Endothelial cell of umbilical vein (primary cell): ENCODE results near the gene HES6. TPM values are rescaled to one million over a fixed set of nuclear protein-coding genes. Genes with fewer than 3 reads are reported as not detected.

Source experiments
- BruUV-seq: library from RNA; stranded (reverse); fragments of 400-500 nt; replicated peaks from 2 replicates; lab custom pipeline; 2021; lab: Mats Ljungman, UMichigan
- CTCF ChIA-PET: fragments of 300-600, 350-600 bp; sonication (Branson Sonifier 250); formaldehyde crosslinking; loops from one replicate; lab custom pipeline; 2021; ENCODE audit warnings: antibody characterized with exemption, inconsistent platforms; lab: Charles Lee
- POLR2A ChIA-PET: fragments of 300-600, 350-600 bp; sonication (Branson Sonifier 250); formaldehyde crosslinking; loops from one replicate; lab custom pipeline; 2021; ENCODE audit warnings: antibody characterized with exemption, inconsistent platforms; lab: Charles Lee
- DNase-seq: peaks from one replicate; pipeline ENCODE4 v3.0.0-alpha.2; 2011; ENCODE audit warnings: low read depth, low spot score
- FAIRE-seq: peaks from 2 replicates; lab custom pipeline; 2011; peaks lifted over from hg19 to GRCh38; lab: Jason Lieb, UNC
- H2AFZ ChIP-seq: 2 replicates; pipeline ENCODE4 v1.6.0; 2012; ENCODE audit warnings: low read depth, low read length, control low read depth, inconsistent platforms
- H3K27ac ChIP-seq: 2 replicates; pipeline ENCODE4 v1.5.1; 2011; ENCODE audit warnings: low read depth, mild to moderate bottlenecking, control low read depth, low read length, moderate library complexity; ENCODE audit not compliant: insufficient read depth
- H3K27me3 ChIP-seq, 2 experiments: 2 replicates each; pipeline versions ENCODE4 v1.6.0 to v1.6.1; 2011; ENCODE audit warnings: low read length in 2 of 2, mixed read lengths in 1 of 2; ENCODE audit not compliant: control insufficient read depth in 2 of 2, insufficient read depth in 2 of 2
- H3K36me3 ChIP-seq, 2 experiments: 2 replicates in 1 of 2; 3 replicates in 1 of 2; pipeline ENCODE4 v1.5.1; 2011; ENCODE audit warnings: low read length in 2 of 2, mild to moderate bottlenecking in 1 of 2, moderate library complexity in 1 of 2; ENCODE audit not compliant: control insufficient read depth in 2 of 2, insufficient read depth in 2 of 2; ENCODE audit errors: extremely low read depth in 1 of 2
- H3K4me1 ChIP-seq: 3 replicates; pipeline ENCODE4 v1.5.1; 2011; ENCODE audit warnings: mild to moderate bottlenecking, low read length; ENCODE audit not compliant: control insufficient read depth, insufficient read depth; ENCODE audit errors: extremely low read depth
- H3K4me2 ChIP-seq: 2 replicates; pipeline ENCODE4 v1.6.1; 2011; ENCODE audit warnings: low read length, control low read depth, mixed read lengths; ENCODE audit not compliant: insufficient read depth
- H3K4me3 ChIP-seq, 3 experiments: fragments of 200-600 bp in 1 of 3; sonication (generic), shearing (Covaris generic) in 1 of 3; replicated peaks in 1 of 3; 2 replicates each; pipeline ENCODE4 v1.5.1; 2011 to 2016; ENCODE audit warnings: control low read depth in 3 of 3, low read length in 3 of 3, mild to moderate bottlenecking in 2 of 3, inconsistent platforms in 1 of 3, low read depth in 1 of 3, moderate library complexity in 1 of 3; ENCODE audit not compliant: insufficient read depth in 1 of 3
- H3K79me2 ChIP-seq: 2 replicates; pipeline ENCODE4 v1.6.0; 2012; ENCODE audit warnings: low read length, inconsistent platforms; ENCODE audit not compliant: control insufficient read depth, insufficient read depth
- H3K9ac ChIP-seq: replicated peaks from 2 replicates; pipeline ENCODE3; 2011; ENCODE audit warnings: low read length, control low read depth; ENCODE audit not compliant: insufficient read depth; ENCODE audit errors: extremely low read depth
- H3K9me1 ChIP-seq: replicated peaks from 3 replicates; pipeline ENCODE4 v1.6.0; 2011; ENCODE audit warnings: mild to moderate bottlenecking, low read length; ENCODE audit not compliant: control insufficient read depth, insufficient read depth; ENCODE audit errors: extremely low read depth
- H3K9me3 ChIP-seq: replicated peaks from 2 replicates; pipeline ENCODE4 v1.5.1; 2012; ENCODE audit warnings: low read length, inconsistent platforms; ENCODE audit not compliant: control insufficient read depth, insufficient read depth
- H4K20me1 ChIP-seq: replicated peaks from 2 replicates; pipeline ENCODE3; 2011; ENCODE audit warnings: mild to moderate bottlenecking, low read length; ENCODE audit not compliant: control insufficient read depth, insufficient read depth; ENCODE audit errors: extremely low read depth
- EZH2 ChIP-seq: IDR thresholded peaks from 2 replicates; pipeline ENCODE4 v1.6.1; 2012; ENCODE audit warnings: borderline replicate concordance, low read depth, mild to moderate bottlenecking, moderate library complexity, low read length, inconsistent platforms; ENCODE audit not compliant: severe bottlenecking
- GATA2 ChIP-seq: IDR thresholded peaks from 2 replicates; pipeline ENCODE4 v1.7.0; 2011; ENCODE audit warnings: low read depth, mild to moderate bottlenecking, moderate library complexity, mixed read lengths, low read length; ENCODE audit not compliant: insufficient read length, insufficient read depth
- JUN ChIP-seq: IDR thresholded peaks from 2 replicates; pipeline ENCODE4 v1.6.1; 2011; ENCODE audit warnings: borderline replicate concordance, low read depth; ENCODE audit not compliant: insufficient read length, insufficient read depth
- MYC ChIP-seq: IDR thresholded peaks from one replicate; pipeline ENCODE4 v1.6.1; 2011; ENCODE audit warnings: mild to moderate bottlenecking, low read depth, low read length
- dilution Hi-C: fragments of 300-500 bp; cut with MboI; formaldehyde crosslinking; loops from one replicate; pipeline ENCODE4 v1.15.0; 2019; ENCODE audit warnings: low sequenced_read_pairs; ENCODE audit not compliant: extremely low pct_ligation_motif_present
- intact Hi-C: fragments of 100-400 bp; cut with micrococcal nuclease; formaldehyde crosslinking; loops from one replicate; pipeline ENCODE4 v1.10.0; 2022
- polyA plus RNA-seq, 4 experiments: library from polyadenylated mRNA; depleted of rRNA in 3 of 4; stranded (reverse) in 3 of 4; unstranded in 1 of 4; fragments of >200 nt; gene quantifications; 2 replicates each; pipeline versions ENCODE4 v1.2.1 to v1.2.3, GENCODE V29; 2011 to 2012; ENCODE audit warnings: missing spikeins in 1 of 4
- total RNA-seq: library from RNA; stranded (reverse); gene quantifications from 2 replicates; pipeline ENCODE4 v1.2.3, GENCODE V29; 2021
- TF ChIP-seq, protein P1 (sequence below): IDR thresholded peaks from 2 replicates; pipeline ENCODE4 v1.6.1; 2011; ENCODE audit not compliant: insufficient read depth, insufficient read length
- TF ChIP-seq, protein P2 (sequence below), 2 donors: IDR thresholded peaks; 1 replicate in 1 of 2; 2 replicates in 1 of 2; pipeline ENCODE4 v1.5.1; 2011; ENCODE audit warnings: low read length in 2 of 2, mild to moderate bottlenecking in 2 of 2, moderate library complexity in 2 of 2, control low read depth in 1 of 2, inconsistent platforms in 1 of 2, low read depth in 1 of 2; ENCODE audit not compliant: insufficient read depth in 1 of 2; ENCODE audit errors: extremely low read depth in 1 of 2

HES6 gene
- total and polyA plus RNA-seq, 2 donors (not counting 3 experiments of a cell fraction or from before 2014, with no cell fraction given): 2.2 to 5.1 TPM

DNA sequence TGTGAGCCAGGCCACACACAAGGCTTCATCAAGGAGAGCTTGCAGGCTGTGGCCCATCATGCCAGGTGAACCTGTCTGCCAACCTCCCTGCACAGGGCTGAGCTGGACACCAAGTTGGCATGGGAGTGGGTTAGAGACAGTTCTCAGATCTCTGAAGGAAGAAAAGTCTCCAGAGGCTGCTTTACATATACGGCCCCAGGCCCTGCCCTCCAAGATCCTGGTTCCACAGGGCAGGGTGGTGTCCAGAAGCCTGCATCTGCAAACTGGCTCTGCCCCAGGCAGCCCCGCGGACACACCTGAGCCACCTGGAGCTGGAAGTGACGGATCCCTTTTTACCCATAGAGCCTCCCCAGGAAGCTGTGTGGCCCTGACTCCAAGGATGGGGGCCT is 24.2 kb upstream of the HES6 start:
- Histone ChIP-seq H2AFZ (no peak overlapping the region), H3K9me1 (no peaks in the 10 kb centered on the region), H3K9ac (no peak overlapping the region), H3K4me2 (no peak overlapping the region), H3K27me3 (no peaks in the 10 kb centered on the region), H3K4me3 (no peak overlapping the region), H4K20me1 (no peaks in the 10 kb centered on the region), H3K9me3 (no peaks in the 10 kb centered on the region), H3K27ac (no peak overlapping the region), H3K36me3 (no peaks in the 10 kb centered on the region), H3K4me1 (peaks cover 15% of the 10 kb centered on the region), H3K79me2 (no peaks in the 10 kb centered on the region)
- TF ChIP-seq, protein P1, sequence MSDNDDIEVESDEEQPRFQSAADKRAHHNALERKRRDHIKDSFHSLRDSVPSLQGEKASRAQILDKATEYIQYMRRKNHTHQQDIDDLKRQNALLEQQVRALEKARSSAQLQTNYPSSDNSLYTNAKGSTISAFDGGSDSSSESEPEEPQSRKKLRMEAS: no peak
- TF ChIP-seq, protein P2, sequence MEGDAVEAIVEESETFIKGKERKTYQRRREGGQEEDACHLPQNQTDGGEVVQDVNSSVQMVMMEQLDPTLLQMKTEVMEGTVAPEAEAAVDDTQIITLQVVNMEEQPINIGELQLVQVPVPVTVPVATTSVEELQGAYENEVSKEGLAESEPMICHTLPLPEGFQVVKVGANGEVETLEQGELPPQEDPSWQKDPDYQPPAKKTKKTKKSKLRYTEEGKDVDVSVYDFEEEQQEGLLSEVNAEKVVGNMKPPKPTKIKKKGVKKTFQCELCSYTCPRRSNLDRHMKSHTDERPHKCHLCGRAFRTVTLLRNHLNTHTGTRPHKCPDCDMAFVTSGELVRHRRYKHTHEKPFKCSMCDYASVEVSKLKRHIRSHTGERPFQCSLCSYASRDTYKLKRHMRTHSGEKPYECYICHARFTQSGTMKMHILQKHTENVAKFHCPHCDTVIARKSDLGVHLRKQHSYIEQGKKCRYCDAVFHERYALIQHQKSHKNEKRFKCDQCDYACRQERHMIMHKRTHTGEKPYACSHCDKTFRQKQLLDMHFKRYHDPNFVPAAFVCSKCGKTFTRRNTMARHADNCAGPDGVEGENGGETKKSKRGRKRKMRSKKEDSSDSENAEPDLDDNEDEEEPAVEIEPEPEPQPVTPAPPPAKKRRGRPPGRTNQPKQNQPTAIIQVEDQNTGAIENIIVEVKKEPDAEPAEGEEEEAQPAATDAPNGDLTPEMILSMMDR (IDR thresholded peaks at IDR 0.05; ENCODE audit: extremely low read depth in 1 of 2, insufficient read depth in 1 of 2, low read depth in 1 of 2, low read length in 2 of 2): no peak
- TF ChIP-seq JUN: no peak
- TF ChIP-seq MYC: no peak
- TF ChIP-seq EZH2: no peak
- TF ChIP-seq GATA2: no peak
- ChIA-PET POLR2A (interaction anchor here (0.6 kb wide), 1 partner anchor 202 kb away, joined by 5 read pairs; no protein-coding TSS in a partner anchor), CTCF (interaction anchor here (0.8 to 3.2 kb wide), 33 partner anchors 9 to 751 kb away, joined by 3 to 74 read pairs (median 8); partner anchors contain the start of genes ERFE, HES6, PER2 and RAMP1)
- BruUV-seq: no TSS peak
- intact Hi-C loops: loop anchor here (5.0 to 10.0 kb wide), 3 partner anchors 297 to 749 kb away; partner anchors contain the start of gene UBE2F
- DNase-seq (no peak), FAIRE-seq (no peak)
- dilution Hi-C loops: no loop called here
